OCI-LY7 (cell line): ENCODE results near the gene CD320.

Experiments used
- EZH2phosphoT487 ChIP-seq: fragments of 200-600 bp; sonication (generic); IDR thresholded peaks from 2 replicates; pipeline ENCODE4 v1.6.1; 2018; ENCODE audit warnings: low read depth, borderline replicate concordance, mild to moderate bottlenecking, mixed run types, antibody characterized with exemption, low read length, moderate library complexity, mixed read lengths
- TF ChIP-seq, protein P1 (sequence below): fragments of 200-600 bp; sonication (generic); conservative IDR thresholded peaks from 2 replicates; pipeline ENCODE4 v1.5.1; 2014; ENCODE audit warnings: mild to moderate bottlenecking, antibody characterized with exemption, low read length, moderate library complexity, mixed read lengths

DNA sequence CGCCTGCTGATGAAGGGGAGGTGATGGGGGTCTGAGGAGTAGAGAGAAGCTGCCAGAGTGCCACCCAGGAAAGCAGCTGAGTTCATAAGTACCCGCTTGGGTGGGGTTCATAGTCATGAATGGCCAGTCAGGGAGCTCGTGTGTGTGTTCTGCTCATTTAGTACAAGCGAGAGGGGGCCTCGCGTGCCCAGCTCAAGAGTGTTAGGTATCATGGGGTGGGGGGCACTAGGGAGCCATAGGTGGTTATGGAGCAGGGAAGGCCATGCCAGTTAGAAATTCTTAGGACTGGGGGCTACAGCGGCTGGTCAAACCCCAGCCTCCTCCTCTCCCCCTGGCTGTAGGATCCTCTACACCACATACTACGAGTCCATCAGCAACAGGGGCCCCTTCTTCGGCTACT is 46.8 kb downstream of the CD320 start:
- TF ChIP-seq, protein P1, sequence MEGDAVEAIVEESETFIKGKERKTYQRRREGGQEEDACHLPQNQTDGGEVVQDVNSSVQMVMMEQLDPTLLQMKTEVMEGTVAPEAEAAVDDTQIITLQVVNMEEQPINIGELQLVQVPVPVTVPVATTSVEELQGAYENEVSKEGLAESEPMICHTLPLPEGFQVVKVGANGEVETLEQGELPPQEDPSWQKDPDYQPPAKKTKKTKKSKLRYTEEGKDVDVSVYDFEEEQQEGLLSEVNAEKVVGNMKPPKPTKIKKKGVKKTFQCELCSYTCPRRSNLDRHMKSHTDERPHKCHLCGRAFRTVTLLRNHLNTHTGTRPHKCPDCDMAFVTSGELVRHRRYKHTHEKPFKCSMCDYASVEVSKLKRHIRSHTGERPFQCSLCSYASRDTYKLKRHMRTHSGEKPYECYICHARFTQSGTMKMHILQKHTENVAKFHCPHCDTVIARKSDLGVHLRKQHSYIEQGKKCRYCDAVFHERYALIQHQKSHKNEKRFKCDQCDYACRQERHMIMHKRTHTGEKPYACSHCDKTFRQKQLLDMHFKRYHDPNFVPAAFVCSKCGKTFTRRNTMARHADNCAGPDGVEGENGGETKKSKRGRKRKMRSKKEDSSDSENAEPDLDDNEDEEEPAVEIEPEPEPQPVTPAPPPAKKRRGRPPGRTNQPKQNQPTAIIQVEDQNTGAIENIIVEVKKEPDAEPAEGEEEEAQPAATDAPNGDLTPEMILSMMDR = no peak
- TF ChIP-seq EZH2phosphoT487 = no peak
